DMS153 treated with DMSO at 0.1 percent for 48 hours (cell line): ENCODE data around the gene GAR1.
"Not testable (repeated sequence)": the region's sequence is repeated elsewhere in the genome, so short reads cannot be mapped to it uniquely, and the experiment has no call there.

Experiments used
- DNase-seq: peaks from one replicate; lab custom pipeline; 2025; ENCODE audit not compliant: unreplicated experiment; lab: John Stamatoyannopoulos, UW

The GAR1 gene

DNA sequence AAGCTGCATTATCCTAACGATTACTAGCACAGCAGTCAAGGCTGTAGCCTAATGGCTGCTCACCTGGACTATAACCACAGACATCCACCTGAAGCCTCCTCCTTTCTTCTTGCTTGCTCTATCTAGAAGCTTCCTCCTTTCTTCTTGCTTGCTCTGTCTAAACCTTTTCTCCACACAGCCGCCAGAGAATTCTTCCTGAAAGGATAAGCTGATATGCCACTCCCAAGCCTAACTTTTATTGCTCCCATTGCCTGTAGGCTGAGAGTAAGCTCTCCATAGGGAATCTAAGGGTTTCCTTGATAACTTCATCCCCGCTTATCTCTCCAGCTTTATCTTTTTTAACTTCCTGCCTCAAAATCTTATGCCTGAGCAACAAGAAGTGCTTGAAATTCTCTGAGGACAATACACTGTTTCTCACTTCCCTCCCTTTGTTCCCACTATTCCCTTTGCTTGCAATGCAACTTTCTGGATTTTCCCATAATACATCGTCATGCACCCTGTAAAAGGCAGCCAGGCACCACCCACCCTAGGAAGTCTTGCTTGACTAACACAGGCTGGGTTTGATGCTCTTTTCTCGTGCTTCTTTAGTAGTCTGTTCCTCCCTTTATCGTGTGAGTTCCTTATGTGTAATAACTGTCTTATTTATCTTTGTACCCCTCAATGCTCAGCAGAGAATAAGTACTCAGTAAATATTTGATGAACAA, 31.0 kb downstream of the GAR1 start:
- DNase-seq, result no peak

GRCh38 chr4:109847896-109848442, 32.4 kb downstream of the GAR1 start, which contains the start of gene LRIT3:
TSS of gene LRIT3 (plus strand) at chr4:109848107. CDS start at chr4:109848202, 95 bp downstream.
- DNase-seq, result no peak

GRCh38 chr4:109848501-109848900, 32.9 kb downstream of the GAR1 start:
- DNase-seq, result no peak

GRCh38 chr4:109850601-109851000, 35.0 kb downstream of the GAR1 start:
- DNase-seq, result no peak

DNA sequence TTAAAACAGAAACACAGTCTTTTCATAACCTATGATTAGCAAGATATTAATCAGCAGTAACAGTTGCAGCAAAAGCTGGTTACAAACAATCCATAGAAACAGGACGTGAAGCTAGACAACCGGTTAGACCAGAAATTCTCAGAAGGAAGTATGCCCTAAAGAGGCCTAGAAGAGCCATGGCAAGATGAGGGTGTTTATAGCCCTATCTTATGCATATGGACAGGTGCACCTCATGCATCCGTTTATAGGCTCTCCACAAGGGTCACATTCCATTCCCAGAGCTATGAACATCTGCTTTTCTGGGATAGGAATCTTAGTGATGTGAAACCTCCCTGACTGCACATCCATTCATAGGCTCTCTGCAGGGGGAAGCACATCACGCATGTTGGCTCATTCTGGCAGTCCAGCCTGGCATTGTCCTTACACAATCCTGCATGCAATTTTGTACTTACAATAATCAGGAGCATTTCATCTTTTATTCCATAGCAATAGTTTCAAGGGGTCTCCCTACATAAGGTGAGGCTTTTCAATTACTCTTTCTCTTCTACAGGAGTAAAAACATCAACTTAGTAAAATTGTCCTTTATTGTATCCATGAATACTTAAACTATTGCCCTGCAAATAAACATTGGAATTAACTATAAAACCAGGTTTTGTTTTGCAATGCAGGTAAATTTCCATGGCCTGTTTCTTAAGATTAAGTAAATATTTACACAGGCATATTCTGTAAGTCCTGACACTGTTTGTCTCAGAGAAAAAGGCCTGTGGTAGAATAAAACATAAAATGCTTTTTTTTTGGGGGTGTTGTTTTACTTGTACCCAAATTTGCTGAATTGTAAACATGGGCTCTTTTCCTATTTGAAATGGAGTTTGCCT, 44.1 kb downstream of the GAR1 start:
- not testable (repeated sequence) for DNase-seq

GRCh38 chr4:109861271-109861670, 45.7 kb downstream of the GAR1 start:
- DNase-seq, result no peak

GRCh38 chr4:109861916-109862511, 46.5 kb downstream of the GAR1 start:
- no peak for DNase-seq

DNA sequence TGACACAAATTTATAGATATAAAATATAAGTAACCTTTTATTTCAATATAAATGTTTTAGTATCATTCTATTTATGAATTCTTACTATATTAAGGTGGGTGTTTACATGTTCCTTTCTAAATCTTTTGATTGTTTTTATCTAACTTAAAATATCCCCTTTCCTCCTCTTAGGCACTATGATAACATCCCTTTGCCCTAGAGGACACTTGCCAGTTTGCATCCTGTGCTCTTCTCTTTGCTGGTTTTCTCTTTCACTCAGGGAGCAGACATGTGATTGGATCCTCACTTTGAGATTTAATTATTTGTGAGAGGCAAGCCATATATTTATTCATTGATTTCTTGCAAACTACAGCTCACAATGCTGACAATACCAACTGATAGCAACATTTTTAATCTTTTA, 48.6 kb downstream of the GAR1 start:
- DNase-seq, result no peak

GRCh38 chr4:109870061-109870460, 54.5 kb downstream of the GAR1 start:
- no peak for DNase-seq

DNA sequence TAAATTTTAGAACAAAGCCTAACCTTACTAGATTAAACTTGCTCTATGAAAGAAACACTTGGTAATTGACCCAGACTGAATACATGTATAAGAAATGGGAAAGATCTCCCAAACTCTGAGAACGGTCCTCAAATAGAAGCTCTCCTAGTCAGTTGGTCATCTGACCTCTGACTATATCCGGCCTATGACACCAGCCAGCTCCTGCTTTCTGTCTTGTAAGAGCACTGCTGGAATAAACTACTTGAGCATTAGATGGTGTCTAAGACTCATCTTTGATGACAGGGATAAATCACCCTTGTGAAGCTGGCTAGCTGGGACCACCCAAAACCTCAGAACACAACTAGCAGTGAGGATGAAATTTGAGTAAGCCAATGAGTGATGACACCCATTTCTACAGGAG, 56.5 kb downstream of the GAR1 start:
- DNase-seq, result no peak

GRCh38 chr4:109872950-109873656, 57.5 kb downstream of the GAR1 start:
- no peak for DNase-seq

GRCh38 chr4:109873791-109874514, 58.4 kb downstream of the GAR1 start:
- DNase-seq, result no peak
